DMS153 (cell line): ENCODE measurements around the gene HADH.
"Not testable (repeated sequence)": the region's sequence is repeated elsewhere in the genome, so short reads cannot be mapped to it uniquely, and the experiment has no call there.

Experiments used
- DNase-seq: peaks from one replicate; lab custom pipeline; 2025; lab: John Stamatoyannopoulos, UW

Gene HADH

GRCh38 chr4:107996949-107997788 is 7.5 kb downstream of the HADH start:
- DNase-seq: no peak

DNA sequence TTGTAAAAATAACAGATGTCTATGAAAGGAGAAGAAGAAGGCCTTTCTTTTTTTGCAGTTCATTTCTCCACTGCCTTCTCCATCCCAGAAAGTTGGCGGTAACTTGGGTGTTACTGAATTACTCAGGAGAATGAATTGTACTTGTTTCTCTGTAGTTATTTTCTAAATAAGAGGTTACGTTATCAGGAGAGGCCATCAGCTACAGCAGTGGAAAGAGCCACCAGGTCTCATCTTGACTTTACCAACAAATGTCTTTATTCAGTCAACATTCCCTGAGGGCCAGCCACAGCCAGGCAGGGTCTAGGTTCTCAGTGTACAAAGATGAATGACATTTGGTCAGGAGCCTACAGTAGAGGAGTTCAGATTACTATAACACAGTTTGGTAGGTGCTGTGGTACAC is 8.1 kb downstream of the HADH start:
- no peak for DNase-seq

- DNase-seq: no peak
These were observed 10.3 kb downstream of the HADH start for GRCh38 chr4:107999932-108000539.

- no peak for DNase-seq
These were observed 11.9 kb downstream of the HADH start for GRCh38 chr4:108001540-108002135.

DNA sequence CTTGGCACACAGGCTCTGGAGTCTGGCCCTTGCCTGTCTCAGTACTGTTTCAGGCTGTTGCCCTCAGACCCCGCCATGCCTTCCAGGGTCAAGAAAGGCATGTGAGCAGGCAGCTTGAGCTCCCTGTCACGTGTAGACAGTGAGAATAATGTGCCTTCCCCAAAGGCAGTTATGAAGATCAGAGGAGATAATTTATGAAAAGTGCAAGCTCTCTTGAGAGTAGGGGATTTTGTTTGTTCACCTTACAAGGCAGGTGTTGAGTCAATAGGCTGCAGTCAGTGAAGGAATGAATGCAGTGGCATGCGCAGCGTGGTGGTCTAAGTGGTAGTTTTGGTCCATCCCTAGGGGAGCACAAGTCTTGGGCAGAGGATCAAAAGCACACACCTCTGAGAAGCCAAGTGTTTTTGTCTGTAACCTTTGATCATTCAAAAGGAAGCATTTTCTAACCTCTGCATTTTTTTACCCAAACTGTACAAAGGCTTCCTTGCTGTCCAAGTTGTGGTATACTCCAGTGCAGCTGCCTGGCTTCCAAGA is 14.4 kb downstream of the HADH start:
- DNase-seq: no peak

- no peak for DNase-seq
These were observed 15.0 kb downstream of the HADH start for GRCh38 chr4:108004646-108005045.

- DNase-seq: no peak
These were observed 16.1 kb downstream of the HADH start for GRCh38 chr4:108005807-108006206.

GRCh38 chr4:108006361-108006760 is 16.7 kb downstream of the HADH start:
- no peak for DNase-seq

DNA sequence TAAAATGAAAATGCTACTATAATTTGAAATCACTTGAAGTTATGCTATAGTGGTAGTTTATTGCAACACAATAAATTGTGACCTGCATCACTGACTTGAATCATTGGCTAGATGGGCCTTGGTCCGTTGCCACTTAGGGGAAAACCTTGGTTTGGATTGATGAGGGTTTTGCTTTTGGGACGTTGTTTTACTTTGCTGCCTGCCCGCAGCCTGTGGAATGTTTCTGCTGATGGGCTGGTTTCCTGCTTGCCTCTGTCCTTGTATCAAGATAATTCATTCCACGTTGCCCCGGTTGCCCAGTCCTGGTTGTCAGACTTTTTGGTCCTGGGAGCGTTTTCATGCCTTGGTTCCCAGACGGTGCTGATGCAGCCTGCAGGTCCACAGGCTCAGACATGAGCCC is 18.3 kb downstream of the HADH start:
- no peak for DNase-seq

GRCh38 chr4:108008721-108009120 is 19.0 kb downstream of the HADH start:
- no peak for DNase-seq

- DNase-seq: no peak
These were observed 20.5 kb downstream of the HADH start for GRCh38 chr4:108010167-108010566.

GRCh38 chr4:108012382-108012781 is 22.7 kb downstream of the HADH start:
- not testable (repeated sequence) for DNase-seq

GRCh38 chr4:108013327-108013726 is 23.6 kb downstream of the HADH start:
- no peak for DNase-seq

DNA sequence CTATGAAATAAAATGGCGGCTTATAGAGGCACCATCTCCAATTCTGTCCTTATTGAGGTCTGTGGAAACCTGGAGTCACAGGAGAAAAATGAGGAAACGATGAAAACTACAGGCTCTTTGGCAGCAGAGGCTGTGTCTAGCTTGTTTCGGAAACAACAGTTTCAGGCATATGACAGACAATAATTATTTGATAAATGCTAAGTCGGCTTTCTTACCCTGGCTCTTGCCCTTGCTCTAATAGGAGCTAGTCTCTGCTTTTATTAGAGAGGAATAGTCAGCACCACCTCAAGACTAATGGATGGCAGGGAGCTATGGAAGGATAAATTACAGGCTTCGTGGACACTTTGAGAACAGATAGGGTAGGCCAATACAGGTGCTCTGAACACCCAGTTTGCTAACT is 24.3 kb downstream of the HADH start:
- DNase-seq: no peak

DNA sequence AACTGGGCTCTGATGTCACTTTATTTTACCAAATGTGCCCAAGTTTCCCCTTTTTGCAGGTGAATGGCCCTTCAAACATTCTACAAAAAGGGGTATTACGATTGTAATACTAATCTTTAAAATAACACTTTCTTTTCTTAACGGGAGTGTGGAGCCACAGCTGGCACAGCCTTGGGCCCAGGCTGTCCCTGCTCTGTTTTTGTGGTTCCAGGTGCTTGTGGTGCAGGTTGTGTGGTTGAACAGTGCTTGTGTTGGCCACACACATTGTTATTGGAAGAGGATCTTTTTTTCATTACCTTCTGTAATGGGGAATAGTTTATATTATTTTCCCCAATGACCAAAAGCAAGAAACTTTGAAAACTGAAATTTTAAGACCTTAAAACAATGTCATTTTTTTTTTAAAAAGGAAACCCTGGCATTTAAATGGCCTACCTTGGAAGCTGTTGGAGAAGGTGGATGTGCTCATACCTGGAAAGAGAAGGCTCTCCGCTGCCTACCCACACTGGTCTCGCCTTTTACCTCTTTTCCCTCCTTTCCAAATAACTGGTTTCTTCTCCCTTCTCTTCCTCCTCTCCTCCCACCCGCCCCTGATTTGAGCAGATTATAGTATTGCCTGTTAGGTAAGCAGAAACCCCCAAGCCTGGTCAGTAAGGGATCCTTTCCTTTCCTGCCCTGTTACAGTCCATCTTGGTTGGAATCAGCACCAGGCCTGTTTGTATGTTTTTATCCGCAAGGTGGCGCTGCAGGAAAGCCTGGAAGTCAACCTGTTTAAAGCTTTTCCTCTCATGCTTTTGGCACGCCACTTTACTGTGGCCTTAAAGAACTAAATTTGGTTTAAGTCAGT is 28.6 kb downstream of the HADH start:
- peak; percentile 38 for DNase-seq

DNA sequence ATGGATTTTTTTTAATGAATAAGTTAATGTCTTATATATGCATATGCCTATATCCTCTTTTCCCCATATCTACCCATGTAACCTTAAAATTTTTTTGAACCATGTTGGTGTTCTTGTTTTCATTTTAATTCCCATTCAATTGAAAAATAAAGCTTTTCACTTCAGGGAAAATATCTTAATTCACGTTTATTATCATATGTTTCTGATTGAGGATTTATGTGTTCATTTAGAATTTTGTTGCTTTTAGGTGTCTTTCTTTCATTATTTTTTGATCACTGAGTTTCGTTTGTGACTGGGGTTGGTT is 29.1 kb downstream of the HADH start:
- no peak for DNase-seq

- no peak for DNase-seq
These were observed 34.6 kb downstream of the HADH start for GRCh38 chr4:108024085-108024877.

DNA sequence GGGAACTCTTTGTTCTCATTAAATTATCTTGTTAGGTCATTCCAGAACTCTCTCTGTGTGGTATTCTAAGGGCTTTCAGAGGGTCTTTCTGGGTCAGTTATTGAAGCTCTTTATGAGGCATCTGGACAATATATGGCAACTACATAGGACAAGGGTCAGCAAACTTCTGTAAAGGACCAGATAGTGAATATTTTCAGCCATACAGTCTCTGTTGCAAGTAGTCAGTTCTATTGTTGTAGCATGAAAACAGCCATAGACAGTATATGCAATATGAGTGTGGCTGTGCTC is 35.1 kb downstream of the HADH start:
- DNase-seq: no peak

GRCh38 chr4:108029016-108029720 is 39.5 kb downstream of the HADH start:
- DNase-seq: no peak

- no peak for DNase-seq
These were observed 40.0 kb downstream of the HADH start for GRCh38 chr4:108029731-108030130.

DNA sequence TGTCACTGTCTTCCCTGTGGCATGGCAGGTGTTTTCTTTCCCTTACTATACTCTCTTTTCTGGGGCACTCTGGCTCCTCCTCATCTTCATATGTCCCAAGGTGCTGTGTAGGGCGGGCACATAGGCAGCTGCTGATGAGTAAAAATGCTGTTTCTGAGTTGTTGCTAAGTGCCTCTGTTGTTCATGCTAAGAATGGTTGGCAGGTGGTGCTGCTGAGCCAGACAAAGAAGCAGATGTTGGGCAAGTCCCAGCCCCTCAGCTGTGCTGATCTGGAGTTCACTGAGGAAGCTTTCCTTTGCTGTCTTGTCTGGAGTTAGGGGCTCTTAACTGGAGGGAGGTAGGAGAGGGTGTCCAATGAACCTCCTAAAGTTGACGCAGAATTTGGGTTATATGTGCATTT is 40.6 kb downstream of the HADH start:
- DNase-seq: no peak
